GM20431 (cell line): ENCODE measurements around the gene FXR1.
"Not testable (repeated sequence)": the region's sequence is repeated elsewhere in the genome, so short reads cannot be mapped to it uniquely, and the experiment has no call there.

Source experiments
- in situ Hi-C: fragments of 300-500 bp; cut with MseI, MboI; formaldehyde crosslinking; loops from one replicate; pipeline ENCODE4 v1.15.0; 2020; ENCODE audit warnings: low sequenced_read_pairs; ENCODE audit not compliant: unreplicated experiment

Gene FXR1

DNA sequence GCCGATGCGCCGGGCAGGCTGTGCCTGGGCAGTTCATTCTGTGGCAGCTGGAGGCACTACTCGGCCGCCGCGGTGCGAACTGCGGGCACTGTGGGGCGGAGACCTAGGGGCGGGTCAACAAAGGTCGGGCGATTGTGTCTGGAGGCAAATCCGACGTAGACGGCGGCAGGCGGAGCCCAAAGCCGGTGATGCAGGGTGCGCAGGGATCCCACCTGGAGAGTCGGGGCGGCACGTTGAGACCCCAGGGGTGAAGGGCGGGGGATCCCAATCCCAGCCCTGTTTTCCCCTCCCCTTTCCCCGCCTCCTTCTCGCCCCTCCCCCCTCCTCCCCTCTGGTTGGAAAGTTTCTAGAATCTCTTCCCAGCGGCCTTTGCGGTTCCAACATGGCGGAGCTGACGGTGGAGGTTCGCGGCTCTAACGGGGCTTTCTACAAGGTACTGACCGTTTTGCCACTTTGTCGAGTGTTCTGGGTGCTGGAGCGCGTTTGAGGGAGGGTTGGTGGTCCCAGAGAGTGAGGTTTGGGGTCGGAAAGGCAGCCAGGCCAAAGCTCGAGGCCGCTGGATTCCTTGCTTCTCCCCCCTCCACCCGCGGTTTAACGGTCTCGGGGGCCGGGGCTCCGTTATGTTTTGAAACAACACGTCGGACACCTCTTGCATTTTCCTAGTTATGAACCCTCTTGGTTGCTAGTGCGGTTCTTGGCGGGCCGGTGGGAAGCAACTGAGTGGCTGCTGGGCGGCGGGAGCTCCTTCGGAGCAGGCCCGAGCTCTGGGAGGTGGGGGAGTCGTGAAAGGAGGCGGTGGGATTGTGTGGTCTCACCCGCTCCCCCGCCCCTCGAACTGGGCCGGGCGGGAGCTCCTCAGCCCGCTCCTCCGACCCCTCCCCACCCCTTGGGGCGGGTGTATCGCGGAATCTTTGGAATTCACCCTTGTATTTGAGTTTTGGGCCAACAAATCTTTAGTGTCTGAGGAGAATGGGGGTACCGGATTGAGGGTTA is at the start of gene FXR1:
FXR1 (plus strand) TSS at position 367 of the 993 bp plus-strand sequence; CDS start at position 383, 16 bp downstream.
- in situ Hi-C loops: no loop called here

DNA sequence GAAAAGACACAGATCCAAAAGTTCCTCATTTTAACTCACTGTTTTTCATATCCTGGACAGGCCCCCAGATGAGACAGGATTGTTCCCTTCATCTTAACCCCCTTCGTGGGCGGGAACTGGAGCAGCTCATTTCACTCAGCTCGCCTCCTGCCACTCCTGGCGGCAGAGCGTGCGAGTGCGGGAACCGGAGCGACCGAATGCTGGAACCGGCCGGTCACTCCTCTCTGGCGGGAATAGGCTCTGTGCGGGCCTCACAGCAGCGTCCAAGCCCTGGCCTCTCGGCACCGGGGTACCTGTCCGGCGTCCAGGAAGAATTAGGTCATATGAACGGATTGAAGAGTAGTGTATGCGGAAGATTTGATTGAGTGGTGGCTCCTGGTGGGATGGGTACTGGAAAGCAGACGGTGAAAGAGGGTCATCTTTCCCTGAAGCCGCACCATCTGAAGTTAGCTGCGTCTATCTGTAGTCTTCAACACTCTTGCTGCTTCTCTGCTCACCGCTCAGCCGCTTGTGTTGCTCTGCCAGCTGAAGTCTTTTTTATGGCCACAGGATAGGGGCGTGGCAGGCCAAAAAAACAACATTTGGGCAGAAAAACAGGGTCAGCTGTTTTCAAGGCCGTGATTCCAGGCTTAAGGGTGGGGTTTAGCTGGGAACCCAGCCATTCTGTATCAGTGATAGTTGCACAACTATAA is 42.3 kb upstream of the FXR1 start:
- in situ Hi-C loops: no loop called here

DNA sequence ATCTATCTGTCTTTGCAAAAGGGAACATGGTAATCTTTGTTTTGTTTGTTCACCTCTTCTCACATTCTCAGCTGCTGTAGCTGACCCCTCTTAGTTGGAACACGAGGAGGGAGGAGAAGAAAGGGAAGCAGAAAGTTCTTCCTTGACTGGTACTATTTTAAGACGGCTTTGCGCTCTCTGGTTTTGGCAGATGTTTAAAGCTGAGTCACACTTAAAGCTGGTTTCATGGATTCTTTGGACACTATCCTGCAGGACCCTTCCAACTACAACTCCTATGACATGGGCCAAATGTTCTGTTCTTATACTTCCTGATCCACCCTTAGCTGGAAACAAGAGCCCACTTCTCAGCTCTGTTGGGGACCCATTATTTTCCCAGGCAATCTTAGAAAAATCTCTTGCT is 40.6 kb upstream of the FXR1 start:
- in situ Hi-C loops: no loop called here

DNA sequence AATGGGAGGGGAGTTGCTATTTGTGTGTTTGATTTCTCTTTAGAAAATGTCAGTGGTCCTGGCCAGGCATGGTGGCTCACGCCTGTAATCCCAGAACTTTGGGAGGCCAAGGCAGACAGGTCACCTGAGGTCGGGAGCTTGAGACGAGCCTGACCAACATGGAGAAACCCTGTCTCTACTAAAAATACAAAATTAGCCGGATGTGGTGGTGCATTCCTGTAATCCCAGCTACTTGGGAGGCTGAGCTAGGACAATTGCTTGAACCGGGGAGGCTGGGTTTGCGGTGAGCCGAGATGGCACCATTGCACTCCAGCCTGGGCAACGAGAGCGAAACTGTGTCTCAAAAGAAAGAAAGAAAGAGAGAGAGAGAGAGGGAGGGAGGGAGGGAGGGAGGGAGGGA is 40.0 kb upstream of the FXR1 start:
- in situ Hi-C loops: not testable (repeated sequence)

DNA sequence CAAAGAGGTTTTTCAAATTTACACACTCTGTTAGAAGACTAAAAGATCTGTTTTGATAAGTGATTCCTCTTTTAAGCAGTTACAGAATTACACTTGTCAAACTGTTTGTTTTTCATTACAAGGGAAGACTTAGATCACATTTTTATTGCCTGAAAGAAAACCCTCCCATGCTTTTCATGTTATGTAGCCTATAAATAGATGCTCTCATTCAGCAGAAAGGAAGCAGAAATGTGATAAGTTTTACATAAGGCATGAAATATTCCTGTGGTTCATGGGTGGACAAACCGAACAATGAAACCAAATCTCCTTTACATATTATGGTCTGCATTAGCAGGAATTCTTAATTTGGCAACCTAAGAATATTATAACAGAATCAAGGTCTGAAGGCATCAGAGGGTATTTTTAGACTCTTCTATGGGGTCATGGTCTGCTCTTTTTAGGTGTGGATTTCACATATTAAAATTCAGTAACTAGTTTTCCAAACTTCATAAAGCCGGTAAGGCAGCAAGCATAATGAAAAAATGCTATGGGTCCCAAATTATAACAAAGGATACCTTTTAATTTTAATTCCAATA is 37.3 kb upstream of the FXR1 start:
- in situ Hi-C loops: no loop called here

DNA sequence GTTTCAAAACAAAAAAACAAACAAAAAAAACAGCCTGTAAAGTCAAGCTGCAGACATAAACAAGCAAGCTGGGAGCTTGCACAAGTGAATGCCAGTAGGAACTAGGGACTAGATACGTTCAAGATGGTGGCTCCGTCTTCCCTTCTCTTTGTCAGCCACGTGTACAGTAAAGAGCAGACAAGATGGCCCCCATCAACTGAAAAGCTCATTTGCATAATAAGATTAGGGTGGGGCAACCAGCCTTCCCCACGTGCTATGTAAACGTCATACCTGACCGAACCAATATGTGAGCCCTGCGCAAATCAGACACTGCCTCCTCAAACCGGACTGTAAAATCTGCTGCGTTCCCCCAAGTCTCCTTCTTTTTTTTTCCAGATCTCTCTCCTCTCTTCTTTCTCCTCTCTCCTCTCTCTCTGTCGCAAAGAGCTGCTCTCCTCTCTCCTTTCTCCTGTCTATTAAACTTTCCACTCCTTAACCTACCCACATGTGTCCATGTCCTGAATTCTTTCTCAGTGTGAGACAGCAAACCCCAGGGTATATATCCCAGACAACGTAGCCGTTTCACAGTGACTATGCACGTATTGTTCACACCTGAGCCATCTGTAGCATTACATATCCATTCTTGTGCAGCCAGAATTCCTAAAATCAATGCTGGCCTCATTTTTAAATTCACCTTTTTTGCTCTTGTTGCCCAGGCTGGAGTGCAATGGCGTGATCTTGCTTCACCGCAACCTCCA is 31.2 kb upstream of the FXR1 start:
- in situ Hi-C loops: no loop called here

DNA sequence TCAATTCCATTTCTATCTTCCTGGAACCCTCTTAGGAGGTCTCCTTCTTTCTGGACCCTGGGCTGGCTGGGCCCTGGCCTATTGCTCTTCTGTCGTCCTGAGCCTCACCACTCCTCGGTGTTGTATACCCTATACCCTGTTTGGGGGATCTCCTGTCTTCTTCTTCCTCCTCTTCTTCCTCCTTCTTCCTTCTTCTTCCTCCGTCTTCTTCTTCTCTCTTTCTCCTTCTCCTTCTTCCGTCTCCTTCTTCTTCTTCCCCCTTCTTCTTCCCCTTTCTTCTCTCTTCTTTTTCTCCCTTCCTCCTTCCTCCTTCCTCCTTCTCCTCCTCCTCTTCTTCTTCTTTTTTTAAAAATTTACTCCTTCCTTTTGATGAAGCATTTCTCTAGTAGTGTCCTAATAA is 30.4 kb upstream of the FXR1 start:
- in situ Hi-C loops: no loop called here

DNA sequence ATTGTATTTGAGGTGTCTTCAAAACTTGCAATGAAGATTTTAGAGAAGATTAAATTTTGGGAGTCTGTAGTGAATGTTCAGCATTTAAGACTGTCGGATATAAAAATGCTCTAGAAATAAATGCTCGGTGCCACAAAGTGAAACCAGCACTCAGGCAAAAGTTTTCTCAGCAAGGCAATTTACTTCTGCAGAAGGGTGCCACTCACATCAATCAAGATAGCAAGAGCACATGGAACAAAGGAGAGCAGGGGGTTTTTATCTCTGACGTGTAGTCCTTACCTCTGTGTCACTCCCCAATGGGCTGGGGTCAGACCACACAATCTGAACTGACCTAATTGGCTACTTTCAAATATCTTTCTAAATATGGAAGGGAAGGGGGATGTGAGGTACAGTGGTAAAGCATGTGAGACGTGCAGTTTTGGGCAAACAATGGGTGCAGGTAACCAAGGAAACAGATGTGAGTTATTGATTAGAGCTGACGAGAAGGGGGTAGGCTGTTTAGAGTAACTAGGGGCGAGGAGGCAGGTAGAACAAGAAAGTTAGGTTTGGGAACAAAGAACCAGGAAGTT is 23.4 kb upstream of the FXR1 start:
- in situ Hi-C loops: no loop called here

DNA sequence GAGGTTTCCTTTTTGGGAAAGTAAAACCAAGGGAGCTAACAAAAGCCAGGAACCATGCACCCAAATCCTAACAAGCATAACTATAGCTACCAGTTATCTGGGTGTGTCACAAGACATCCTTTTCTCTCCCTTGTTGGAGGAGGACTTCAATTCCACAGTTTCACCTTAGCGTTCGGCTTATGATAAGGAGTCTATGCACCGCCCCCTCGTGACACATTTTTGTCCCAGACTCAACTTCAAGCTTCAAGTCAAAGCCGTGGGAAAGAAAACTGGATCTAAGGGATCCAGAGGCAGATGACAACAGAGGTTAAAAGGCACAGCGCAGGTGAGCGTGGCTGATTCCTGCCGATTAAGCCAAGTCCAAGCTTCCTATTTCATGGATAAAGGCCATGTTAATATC is 13.9 kb upstream of the FXR1 start:
- in situ Hi-C loops: no loop called here

DNA sequence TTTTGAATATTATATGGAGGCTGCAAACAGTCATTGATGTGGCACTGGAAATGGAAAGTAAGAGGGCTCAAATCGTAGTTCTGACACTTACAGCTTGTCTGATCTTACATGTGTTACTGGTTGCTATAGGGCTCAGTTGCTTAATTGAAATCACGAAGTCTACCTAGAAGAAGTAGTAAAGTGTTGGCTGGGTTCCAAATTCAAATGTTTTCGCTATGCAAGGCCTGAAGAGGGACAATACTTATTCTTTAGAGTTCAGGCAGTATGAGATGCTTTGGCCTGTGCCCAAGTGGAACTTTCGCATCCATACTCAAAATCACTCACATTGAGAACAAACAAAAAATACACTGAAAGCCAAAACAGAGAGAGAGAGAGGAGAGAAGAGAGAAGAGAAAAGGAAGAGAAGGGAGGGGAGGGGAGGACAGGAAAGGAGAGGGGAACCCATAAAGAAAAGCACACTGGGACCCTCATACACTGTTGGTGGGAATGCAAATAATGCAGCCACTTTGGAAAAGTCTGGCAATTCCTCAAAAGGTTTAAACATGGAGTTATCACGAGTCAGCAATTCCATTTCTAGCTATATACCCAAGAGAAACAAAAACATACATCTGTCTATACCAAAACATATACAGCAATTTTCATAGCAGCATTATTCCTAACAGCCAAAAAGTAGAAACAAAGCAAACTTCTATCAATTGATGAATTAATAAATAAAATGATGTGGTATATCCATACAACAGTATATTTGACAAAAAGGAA is 2.9 kb upstream of the FXR1 start:
- in situ Hi-C loops: no loop called here

DNA sequence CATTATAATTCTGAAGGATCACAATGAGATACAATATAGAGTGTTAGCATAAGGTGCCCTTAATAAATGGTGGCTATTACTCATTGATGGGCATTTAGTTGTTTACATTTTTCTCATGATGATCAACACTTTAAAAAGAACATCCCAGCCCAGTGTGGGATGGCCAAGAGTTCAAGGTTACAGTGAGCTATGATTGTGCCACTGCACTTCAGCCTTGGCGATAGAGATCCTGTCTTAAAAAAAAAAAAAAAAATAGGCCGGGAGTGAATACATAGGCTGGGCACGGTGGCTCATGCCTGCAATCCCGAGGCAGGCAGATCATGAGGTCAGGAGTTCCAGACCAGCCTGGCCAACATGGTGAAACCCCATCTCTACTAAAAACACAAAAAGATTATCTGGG is 1.6 kb upstream of the FXR1 start:
- in situ Hi-C loops: no loop called here

DNA sequence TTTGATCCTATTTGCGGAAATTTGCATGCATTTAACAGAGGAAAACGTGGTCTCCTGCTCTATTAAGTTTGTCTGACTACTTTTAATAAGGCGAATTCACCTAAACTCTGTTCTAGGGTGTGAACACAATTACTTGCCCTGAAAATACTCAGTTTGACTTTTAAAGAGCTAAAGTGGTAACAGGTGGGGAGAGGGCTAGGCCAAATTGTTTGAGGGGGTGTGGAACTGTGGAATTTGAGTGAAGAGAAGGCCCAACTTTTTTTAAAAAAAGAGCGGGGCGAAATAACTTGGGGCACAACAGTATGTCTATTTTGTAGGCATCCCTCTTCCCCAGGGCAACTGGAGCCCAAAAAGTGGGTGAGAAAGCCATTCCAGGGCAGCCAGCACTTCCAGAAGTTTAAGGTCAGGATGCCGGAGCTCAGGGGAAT is 580 bp upstream of the FXR1 start:
- in situ Hi-C loops: no loop called here

DNA sequence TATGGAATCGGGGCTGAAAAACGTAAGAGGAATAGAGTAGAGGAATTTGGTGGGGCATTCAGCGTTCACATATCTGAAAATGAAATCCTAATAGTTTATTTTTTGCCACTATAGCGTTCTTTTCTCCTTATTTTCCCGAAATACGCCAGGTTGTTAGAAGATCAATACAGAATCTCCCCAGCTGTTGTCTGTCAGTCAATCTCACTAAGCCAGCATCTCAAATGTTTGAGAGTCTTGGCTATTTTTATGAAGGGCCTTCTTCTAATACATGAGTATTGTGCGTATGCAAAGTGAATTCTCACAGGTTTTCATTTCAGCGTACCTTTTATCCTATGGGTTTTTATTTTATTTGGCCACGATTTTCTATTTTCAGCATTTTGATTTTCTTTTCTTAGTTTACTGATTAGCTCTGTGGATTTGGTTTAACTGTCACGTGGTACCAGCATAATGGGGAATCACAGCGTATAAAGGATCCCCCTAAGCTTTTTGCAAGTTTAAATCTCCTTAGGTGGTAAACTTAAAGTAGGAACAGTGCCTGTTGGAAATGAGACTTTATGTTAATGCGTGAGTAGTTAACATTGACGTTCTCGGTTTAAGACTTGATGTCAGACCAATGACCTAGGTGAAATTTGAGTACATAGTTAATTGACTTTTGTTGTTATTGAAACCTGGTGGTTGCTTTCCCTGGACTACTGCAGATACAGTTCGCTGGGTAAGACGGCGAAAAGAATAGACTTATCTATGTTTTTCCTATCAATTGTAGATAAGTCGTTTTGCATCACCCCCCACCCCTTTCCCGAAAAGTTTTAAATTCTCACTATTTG is 1.3 kb downstream of the FXR1 start:
- in situ Hi-C loops: no loop called here

DNA sequence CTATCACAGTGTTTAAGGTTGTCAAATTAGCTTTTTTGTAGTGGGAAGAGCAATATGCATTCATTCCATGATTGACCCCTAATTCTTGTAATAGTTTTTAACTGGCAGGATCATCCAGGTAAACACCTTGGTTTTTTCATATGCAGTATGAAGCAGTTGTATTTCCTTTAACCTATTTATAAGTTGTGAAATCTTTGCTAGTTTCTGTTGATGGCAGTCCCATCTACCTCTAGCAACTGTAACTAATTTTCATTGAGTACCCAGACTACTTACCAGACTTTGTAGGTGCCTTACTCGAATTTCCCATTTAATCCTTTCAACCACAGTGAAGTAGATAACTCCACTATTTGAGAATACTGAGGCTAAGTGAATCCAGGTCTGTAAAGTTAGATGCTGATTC is 6.1 kb downstream of the FXR1 start:
- in situ Hi-C loops: no loop called here

DNA sequence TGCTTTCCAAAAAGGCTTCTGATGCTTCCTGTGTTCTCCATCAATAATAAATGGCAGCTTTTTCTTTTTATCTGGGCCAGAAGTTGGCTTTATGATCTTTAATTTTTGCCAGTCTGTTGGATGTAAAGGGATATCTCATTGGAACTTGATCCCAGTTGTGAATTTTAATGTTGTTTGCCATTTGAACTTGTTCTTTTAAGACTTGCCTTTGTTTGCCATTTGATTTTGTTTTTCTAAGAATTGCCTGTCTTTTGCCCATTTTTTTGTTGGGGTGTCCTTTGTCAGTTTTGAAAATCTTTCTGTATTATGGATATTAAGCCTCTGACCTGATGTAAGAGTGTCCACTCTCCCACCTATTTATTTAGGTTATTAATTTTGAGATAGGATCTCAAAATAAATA is 9.8 kb downstream of the FXR1 start:
- in situ Hi-C loops: no loop called here

DNA sequence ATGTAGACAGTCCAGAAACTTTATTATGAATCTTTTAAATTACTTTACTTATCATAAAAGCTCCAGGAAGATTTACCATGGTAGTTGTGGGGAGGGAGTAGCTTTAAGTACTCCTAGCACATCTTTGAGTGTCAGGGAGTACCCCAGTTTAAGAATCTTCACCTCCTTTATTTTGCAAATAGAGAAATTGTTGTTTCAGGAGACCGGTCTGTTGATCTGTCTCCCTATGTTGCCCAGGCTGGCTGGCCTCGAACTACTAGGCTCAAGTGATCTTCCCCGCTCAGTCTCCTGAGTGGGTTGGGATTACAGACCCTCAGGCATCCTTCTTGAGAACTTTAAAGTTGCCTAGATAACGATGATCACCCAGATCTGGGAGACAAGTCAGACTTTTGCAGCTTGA is 11.1 kb downstream of the FXR1 start:
- in situ Hi-C loops: no loop called here

DNA sequence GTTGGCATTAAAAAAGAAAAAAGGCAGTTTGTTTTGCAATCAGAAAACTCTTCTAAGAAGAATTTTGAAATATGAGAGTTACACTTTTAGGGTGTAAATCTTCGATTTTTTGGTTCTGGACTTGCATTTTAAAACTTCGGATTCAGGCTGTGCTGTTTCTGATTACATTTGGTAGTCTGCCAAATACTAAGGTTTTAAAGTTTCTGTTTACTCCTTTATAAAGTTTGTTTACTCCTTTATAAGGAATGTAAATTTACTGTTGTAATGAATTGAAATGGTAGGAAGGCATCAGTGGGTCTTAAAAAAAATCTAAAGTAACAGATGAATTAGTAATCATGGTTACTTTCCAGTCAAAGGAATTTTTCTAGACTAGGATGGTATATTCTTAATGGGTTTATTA is 14.1 kb downstream of the FXR1 start:
- in situ Hi-C loops: no loop called here

DNA sequence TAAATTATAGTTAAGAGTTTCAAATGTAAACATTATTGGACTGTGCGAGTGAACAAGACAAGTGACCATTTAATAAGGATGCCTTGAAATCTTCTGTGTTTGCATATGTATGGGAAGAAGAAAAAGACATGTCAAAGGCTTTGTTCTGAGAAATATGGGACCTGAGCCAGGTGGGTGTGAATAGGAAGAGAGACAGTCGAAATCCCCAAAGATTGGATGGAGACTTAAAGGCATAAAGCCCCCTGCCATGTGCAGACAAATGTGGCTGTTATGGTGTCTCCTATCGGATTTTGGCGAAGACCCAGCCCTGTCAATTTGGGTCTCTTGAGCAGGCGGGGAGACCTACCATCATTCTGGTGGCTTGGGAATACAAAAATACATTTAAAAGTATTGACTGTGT is 16.9 kb downstream of the FXR1 start:
- in situ Hi-C loops: no loop called here
